ENCODE results near the gene ARFGAP2.

ARFGAP2 gene

DNA sequence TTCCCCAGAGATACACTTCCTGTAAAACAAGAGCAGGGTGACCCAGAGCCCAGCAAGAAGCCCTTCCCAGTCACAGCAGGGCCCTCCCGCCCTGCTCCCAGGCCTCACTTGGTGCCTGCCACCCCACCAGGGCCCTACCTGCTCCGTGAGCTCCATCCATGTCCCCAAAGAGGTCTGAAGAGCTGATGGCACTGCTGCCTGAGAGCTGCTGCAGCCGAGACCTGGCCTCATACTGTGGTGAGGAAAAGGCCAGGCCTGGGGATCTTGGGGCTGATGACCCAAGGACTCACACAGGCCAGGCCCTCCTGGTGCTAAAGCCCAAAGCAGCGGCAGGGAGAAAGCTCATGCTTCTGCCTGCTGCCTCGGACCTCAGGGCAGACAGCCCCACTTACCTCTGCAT is 10.3 kb downstream of the ARFGAP2 start:
- DNase-seq, result no peak

DNA sequence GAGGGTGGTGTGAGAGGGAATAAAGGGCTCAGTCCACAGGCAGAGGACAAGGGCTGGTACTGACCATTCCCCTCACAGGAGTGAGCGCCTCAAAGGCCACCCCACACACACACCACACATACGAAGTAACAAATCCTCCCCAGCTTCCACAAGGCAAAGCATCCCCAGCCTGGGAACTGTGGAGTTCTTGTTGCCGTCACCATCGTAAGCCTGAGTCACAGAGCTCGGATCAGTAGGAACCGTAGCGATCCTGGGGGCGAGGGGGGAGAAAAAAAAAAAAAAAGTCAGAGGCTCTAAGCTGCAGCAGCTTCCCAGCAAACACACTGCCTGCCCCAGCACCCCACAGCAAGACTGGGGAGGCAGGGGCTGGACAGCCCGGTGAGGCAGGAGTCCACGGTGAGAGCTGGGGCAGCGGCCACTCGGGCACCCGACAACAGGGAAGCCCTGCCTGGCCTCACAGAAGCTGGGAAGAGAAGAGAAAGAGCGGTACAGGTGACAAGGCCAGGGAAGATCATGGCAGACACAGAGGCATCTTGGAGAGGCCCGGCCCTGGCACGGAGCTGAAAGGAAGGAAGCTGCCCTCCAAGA is 11.3 kb downstream of the ARFGAP2 start:
- no peak for DNase-seq

DNA sequence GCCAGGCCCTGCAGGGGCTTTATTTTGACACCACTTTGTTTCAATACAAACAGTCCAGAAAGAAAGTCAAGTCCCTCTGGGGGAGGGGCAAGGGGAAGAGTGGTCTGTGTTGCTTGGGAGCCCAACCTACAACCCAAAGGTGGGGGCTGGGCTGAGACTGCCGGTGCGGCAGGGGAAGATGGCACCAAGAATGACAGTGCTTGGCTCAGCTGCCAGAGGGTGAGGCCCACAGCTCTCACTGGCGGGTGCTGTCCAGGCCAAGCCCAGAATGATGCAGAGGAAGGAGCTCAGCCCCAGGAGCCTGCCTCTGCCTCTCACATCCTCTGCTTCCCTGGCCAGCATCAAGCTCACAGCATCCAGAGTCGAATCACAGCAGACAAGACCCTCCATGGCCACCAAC is 12.4 kb downstream of the ARFGAP2 start:
- DNase-seq, result no peak

DNA sequence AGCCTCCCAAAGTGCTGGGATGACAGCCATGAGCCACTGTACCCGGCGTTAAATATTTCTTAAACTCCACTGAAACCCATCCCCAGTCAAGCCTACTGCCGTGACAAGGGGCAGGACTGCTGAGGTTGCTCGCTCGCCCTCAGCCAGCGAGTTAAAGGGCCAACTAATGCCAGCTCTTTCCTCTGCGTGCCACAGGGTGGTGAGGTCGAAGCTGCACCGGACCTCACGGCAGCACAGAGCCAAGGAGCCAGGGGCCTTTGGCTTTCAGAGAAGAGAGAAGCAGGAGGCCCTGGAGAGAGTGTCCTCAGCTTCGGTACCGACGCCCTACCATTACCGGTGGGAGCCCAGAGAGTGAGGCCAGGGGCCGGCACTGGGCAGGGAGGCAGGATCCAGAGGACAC is 12.8 kb downstream of the ARFGAP2 start:
- DNase-seq, result no peak

DNA sequence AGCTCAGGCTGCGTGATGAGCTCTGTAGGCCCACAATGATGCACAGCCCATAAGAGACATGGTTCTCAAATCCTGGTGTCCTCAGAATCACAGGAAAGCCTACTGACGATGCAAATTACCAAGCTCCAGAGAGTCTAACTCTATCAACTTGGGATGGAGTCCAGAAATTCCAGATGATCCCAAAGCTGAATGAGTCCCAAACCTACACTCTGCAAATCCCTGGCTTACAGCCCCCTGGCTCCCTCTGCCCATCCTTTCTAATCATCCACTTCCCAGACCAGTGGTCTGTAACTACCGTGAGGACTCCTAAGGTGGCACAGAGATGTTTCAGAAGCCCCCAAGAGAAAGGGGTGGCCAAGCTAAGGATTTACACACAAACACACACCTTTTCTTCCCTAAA is 13.5 kb downstream of the ARFGAP2 start:
- DNase-seq, result no peak

DNA sequence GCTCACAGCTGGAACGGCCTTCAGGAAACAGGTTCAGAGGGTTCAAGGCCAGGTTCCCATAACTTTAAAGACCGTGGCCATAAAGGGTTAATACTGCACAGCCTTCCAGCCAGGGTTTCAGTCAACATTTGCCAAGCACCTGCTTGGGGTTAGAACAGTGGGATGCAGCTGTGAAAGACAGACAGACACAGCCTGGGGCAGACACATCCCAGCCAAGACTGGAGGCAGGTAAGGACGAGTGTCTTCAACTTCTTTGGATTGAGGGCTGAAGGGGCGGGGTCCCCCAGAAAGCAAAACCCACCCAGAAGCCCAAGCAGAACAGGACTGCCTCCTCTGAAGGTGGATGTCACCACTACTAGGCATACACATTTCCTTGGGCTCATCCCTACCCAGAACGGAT is 14.3 kb downstream of the ARFGAP2 start:
- DNase-seq, result no peak

DNA sequence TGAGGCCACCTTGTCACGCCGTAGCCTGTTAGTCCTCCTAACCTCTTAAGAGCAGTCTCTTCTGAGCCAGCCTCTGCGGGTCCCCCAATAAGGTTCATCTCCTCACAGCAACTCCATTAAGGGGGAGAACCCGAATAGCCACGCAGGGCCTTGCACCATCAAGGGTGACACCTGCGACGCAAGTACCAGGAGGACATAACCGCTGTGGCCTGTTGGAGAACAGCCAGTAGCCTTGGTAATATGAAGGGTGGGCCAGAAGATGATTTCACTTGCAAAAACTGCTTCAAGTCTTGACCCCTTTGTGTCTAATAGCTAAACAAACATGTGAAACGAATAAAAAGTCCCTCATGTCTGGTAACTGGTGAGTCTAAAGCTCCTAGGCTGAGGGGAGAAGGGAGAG is 14.8 kb downstream of the ARFGAP2 start:
- no peak for DNase-seq

DNA sequence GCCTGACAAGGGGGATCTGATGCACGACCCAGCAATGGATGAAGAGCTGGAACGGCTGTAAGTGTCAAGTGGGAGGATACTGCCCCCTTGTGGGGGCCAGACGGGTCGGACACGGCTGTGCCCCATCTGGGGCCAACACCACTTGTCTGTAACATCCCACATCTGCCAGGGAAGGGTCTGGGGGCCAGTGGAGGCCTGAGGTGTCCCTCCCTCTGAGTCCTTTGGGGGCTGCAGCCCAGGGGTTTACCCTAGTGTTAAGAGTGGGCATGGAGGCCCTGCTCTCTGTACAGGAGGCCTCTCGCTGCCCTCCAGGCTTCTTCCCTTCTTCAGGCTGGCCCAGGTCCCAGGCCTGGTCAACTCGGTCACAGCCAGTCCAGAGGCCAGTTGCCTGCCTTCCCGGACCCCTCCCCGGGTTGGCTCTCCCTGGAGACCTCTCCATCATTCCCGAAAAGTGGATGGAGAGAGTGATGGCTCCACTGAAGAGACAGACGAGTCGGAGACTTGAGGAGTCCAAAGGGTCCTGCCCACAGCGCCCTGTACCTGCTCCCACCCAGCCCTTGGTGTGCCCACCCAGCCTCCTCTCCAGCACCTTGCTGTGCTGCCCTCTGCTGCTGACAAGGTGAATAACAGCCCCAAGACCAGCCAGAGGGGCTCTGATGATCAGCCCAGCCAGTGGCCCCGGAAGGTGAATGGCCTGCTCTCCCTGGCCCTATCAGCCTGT is 15.4 kb downstream of the ARFGAP2 start:
- peak; percentile 27 to 54 for DNase-seq

DNA sequence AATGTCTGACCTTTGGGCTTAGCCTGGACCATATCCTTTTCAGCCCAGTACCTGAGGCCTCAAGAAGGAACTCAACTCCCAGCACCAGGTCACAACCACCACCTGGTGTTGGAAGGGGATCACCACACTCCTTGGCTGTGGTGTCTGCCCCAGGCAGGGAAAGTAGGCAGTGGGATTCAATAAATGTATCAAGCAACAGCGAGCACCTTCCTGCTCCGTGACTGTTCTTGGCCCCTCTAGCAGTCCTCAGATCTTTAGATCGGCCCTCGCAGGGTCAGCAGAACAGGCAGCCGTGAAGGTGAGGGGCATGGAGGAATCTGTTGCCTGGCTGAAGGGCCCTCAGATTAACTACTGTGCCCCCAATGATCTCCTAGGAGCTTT is 15.9 kb downstream of the ARFGAP2 start:
- no peak for DNase-seq

DNA sequence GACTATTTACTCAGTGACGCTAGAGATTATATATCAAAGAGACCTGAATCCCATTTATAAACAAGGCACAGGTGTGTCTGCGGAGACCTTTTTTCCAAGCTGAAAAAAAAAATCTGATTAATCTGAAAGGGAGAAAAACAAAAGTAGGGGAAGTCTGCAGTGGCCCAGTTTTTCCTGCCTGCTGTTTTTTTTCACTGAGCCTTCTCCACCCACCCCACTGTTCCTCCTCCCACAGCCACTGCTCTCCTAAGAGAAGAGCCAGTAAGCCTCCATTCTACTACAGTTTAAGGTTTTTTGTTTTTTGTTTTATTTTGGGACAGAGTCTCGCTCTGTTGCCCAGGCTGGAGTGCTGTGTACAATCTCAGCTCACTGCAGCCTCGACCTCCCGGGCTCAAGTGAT is 18.4 kb downstream of the ARFGAP2 start:
- DNase-seq, result no peak

DNA sequence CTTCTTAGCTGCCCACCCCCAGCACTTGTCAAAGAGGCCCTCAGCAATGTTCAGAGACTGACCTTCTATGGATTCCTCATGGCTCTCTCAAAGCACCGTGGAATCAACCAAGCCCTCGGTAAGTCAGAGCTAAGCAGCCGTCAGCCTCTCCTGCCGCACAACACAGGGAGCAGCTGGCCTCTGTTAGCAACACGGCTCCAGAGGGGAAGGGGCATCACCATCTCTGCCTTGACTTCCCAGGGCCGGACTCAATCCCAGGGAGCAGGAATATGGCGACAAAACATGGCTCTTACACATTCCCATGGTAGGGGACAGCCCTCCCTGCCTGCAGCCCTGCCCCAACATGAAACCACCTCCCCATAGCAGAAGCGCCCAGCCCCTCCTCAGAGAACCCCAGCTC is 18.9 kb downstream of the ARFGAP2 start:
- DNase-seq, result no peak

DNA sequence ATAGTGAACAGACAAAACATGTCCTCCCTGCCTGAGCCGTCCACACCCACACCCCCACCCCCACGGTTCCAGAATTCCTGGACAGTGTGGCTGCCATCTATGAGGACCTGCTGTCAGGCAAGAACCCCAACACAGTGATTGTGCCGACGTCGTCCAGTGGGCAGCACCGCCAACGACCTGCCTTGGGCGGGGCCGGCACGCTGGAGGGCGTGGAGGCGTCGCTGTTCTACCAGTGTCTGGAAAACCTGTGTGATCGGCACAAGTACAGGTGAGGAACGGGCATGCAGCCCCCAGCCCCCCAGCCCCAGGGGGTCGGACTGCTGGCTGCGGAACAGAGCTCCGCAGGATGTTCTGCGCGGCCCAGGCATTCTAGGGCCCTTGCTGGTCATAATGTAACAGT is 19.7 kb downstream of the ARFGAP2 start:
- no peak for DNase-seq

DNA sequence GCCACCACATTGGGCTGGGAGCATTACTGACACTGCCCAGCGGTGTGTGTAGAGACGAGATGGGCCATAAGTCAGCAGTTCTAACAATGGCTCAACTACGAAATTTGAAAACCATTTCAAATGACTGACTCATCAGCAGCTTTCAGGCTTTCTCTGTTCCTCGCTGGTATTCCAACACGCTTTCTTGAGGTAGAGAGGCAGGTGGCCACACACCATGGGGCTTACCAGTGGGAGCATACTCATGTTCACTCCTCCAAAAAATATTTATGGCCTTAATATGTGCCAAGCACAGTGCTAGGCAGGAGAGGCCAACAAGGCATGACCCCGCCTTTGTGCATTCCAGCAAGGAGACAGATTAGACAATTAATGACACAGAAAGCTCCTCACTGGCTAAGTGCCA is 20.3 kb downstream of the ARFGAP2 start:
- no peak for DNase-seq

DNA sequence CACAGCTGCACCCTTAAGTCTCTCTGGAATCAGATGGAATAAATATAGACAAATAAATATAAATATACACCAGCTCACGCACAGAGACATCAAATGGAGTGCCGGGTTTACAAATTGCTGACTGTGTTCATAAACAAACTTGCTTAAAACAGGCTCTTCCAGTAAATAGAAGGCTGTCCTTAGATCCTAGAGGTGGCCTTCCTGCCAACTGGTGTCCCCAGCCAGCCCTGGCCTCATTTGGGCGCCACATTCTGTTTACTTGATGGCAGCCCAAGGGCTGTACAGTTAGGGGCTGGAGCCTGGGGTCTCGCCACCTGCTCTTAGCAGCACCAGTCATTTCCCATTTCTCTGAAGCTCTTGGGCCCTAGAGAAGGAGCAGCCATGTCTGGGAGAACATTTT is 20.8 kb downstream of the ARFGAP2 start:
- no peak for DNase-seq

DNA sequence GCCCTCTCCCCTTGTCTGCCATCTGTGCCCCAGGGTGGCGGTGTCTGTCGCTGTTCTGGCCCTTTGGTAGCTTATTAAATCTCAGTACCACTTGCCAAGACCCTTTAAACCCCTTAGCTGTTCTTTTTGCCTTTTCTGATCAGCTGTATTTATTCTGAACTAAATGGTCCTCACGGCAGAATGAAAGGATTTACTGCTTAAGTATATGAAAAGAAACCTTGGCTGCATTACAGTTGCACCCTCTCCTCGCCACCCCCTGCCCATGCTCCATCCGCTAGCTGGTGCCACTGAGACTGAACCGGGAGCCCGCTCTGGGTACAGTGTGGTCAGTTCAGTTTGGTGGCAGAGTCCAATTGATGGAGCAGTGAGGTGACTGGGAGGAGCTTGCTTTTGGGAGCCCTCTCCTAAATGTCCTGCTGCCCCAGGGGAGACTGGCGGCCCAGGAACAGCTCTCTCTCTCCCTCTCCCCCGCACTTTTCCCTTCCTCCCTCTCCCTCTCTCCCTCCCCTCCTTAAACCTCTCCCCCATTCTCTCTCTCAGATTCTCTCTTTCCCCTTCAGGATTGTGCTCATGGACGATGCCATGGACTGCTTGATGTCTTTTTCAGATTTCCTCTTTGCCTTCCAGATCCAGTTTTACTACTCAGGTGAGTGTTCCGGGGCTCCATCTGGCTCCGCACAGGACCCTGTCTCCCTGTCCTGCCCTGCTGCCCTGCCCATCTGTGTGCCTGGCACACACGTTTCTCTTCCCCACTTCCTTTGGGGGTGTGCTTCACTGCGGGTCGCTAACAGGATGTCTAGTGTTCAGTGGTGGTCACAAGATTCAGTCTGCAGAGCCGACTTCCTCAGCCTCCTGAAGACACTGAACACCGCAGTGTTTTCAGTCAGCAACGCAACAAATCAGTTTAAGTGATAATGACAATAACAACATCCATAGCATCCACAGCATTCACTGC is 21.8 kb downstream of the ARFGAP2 start:
- no peak for DNase-seq

DNA sequence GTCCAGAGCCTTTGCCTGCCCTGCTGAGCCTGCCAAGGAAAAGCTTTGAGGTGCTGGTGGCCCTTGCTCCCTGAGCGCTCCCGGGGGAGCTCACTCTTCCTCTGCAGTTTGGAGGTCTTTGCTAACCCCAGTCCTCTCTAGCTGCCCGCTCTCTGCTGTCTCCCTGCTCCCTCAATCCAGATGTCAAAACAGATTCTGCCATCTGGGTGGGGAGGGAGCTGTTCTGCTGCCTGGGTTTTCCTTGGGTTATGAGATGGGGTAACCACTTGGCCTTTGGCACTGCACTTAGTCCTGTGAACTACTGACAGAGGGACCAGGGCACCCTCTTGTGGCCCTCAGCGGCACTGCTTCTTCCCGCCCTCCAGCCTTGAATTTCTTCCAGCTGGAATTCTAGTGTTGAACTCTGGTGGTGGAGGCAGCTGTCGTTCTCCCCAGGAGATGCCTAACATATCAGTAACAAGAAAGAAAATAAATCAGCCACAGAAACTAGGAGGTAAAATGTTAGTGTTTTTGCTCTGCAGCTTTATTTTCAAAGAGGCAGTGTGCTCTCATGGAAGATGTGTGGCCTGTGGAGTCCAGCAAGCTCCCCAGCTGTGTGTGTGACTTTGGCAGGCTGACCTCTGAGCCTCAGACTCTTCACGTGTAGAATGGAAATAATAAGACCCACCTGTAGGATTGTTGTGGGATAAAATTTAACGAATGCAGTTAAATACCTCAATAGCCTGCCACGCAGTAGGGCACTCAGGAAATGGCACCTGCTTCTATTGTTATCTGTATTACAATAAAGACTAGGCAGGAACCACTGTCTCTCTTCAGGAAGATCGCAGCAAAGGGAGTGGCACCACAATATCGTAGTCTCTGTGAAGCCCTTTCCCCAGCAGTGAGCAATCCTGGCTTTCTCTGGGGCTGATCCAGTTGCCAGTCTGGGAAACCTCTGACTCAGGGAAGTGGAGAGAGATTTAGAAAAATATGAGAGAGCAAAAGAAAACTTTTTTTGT is 23.4 kb downstream of the ARFGAP2 start:
- peak; percentile 70 to 95 for DNase-seq

DNA sequence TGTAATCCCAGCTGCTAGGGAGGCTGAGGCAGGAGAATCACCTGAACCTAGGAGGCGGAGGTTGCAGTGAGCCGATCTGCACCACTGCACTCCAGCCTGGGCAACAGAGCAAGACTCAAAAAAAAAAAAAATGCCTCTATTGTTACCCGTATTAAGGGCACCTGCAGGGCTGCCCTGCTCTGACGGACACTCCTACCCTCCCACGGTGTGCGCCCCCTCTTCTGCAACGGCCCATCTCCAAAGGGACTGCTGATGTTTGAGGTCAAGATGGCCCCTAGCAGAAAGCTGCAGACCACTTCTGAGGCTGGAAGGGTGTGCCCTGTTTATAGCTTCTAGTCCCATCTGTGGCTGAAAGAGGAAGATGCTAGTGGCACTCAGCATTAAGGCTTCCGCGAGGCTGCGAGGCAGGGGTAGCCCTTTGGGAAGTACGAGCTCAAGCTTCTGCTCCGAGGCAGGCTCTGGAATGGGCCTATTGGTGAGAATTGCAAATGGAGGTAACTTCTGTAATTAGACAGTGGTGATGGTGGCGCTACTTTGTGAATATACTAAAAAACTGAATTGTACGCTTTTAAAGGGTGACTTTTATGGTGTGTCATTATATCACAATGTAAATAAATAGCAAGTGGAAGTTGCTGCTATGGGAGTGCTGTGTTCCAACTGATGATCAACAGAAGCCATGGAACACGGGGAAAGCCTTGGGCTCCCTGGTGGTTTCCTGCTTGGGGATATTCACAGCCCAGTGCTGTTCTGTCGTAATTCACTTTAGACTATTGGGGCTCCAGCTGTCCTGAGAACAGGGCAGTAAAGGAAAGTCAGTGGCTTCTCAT is 24.3 kb downstream of the ARFGAP2 start:
- no peak for DNase-seq

DNA sequence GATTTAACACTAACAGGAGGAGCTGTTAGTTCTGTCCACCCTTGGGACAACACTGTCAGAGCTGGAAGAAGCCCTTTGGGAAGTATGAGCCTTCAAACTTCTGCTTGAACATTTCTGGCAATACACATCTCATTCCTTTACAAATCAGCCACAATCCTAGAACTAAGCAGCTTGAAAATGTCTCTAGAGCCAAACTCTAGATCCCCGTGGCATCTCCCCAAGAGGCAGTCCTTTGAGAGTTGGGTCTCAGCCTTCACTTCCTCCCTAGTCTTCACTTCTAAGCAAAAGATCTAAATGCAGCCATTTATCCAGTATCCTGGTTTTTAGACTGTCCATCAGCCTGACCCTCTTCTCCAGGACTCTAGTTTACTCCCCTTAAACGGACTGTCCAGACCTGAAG is 26.9 kb downstream of the ARFGAP2 start:
- DNase-seq, result no peak

DNA sequence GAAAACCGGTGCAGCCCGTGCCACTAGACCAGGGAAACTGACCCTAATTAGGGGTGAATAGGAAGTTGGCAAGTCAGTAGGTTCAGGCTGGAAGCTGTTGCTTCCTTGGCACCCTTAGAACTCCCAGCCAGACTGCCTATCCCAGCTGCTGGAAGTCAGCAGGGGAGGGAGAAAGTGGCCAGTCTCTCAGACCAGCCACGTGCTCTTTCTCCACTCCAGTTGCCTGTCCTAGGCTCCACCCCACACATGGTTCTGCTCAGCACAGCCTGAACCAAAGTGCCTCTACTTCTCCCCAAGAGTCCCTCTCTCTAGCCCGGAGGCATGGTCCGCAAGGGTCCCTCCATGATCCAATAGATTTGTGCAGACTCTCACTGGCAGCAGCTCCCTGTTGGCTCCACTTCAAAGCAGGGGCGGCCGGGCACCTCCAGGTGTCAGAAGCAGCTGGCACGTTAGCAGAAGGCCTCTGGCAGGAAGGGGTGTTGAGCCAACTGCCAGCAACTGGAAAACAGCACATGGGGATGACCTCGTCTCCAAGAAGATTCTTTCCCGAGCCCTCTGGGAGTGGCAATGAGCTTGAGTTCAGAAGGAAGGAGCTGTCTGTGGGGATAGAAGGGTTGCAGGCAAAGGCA is 27.7 kb downstream of the ARFGAP2 start:
- DNase-seq, result no peak

DNA sequence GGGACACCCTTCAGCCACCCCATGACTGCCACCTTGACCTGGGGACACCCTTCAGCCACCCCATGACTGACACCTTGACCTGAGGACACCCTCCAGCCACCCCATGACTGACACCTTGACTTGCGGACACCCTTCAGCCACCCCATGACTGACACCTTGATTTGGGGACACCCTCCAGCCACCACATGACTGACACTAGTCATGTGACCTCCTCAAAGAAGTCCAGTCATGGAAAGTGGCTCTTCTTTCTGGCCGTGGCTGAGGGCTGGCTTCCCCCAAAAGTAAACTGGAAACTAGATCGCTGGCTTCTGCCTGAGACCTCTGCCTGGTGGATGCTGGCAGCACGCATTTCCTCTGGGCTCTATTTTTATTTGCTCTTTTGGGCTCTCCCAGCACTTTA is 28.4 kb downstream of the ARFGAP2 start:
- no peak for DNase-seq

DNA sequence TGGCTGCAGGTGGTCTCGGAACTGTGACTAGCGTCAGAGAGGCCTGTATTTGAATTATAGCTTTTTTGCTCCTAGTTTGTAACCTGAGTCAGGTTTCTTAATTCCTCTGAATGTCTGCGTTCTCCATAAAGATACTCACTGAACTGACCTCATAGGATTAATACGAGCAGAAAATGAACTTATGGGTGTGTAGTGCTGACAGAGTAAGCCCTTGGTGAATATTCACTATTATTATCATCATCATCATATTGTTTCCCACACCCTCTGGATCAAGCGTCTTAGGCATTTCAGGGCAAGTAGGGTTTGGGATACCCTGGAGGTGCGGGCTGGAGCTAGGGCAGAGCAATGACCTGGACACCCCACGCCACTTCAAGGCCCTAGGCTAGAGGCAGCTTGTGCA is 29.0 kb downstream of the ARFGAP2 start:
- DNase-seq, result no peak

Data from NCI-H187 (cell line).